Thoracic aorta (tissue), 2 donors: ENCODE data around the gene CRYBB1. TPM values are rescaled to one million over a fixed set of nuclear protein-coding genes. Genes with fewer than 3 reads are reported as not detected.

Experiments
- ATAC-seq: fragments of 150-250 bp; one replicate; pipeline ENCODE4 v1.8.0; 2017; ENCODE audit warnings: low read depth; ENCODE audit not compliant: insufficient number of reproducible peaks, low FRiP score
- DNase-seq: peaks from one replicate; pipeline ENCODE4 v3.0.0-alpha.2; 2020; ENCODE audit warnings: low spot score
- H3K27ac ChIP-seq, 2 donors: fragments of 200-600 bp; sonication (generic); 1 replicate in 1 of 2; 2 replicates in 1 of 2; pipeline ENCODE4 v1.5.1; 2016; ENCODE audit warnings: mild to moderate bottlenecking in 2 of 2, moderate library complexity in 2 of 2
- H3K27me3 ChIP-seq: fragments of 200-600 bp; sonication (generic); replicated peaks from 2 replicates; pipeline ENCODE4 v1.6.0; 2016; ENCODE audit warnings: mild to moderate bottlenecking; ENCODE audit not compliant: insufficient read depth
- H3K36me3 ChIP-seq: fragments of 200-600 bp; sonication (generic); one replicate; pipeline ENCODE4 v1.5.1; 2016
- H3K4me1 ChIP-seq, 2 donors: fragments of 200-600 bp; sonication (generic); 1 replicate in 1 of 2; 2 replicates in 1 of 2; pipeline versions ENCODE4 v1.5.1 to v1.6.0; 2016; ENCODE audit warnings: low read depth in 2 of 2, mild to moderate bottlenecking in 1 of 2; ENCODE audit not compliant: control insufficient read depth in 1 of 2
- H3K4me3 ChIP-seq: fragments of 200-600 bp; sonication (generic); 2 replicates; pipeline ENCODE4 v1.5.1; 2016; ENCODE audit warnings: mild to moderate bottlenecking
- H3K9me3 ChIP-seq: fragments of 200-600 bp; sonication (generic); 2 replicates; pipeline ENCODE4 v1.5.1; 2016
- CTCF ChIP-seq: fragments of 200-600 bp; sonication (generic); IDR thresholded peaks from one replicate; pipeline ENCODE4 v1.5.1; 2019; ENCODE audit warnings: antibody characterized with exemption
- total RNA-seq, 2 donors: library from RNA; depleted of rRNA; stranded (reverse); fragments of >200 nt; gene quantifications; one replicate each; pipeline versions ENCODE4 v1.1.0 to v1.2.3, GENCODE V29; 2016

CRYBB1 gene
- total RNA-seq, 2 donors from 2014 or later: 0.71 to 2.6 TPM

GRCh38 chr22:26612652-26613051, 5.2 kb downstream of the CRYBB1 start:
- ATAC-seq (no peak), DNase-seq (no peak)
- Histone ChIP-seq H3K4me1 (no peaks in the 10 kb centered on the region), H3K9me3 (no peaks in the 10 kb centered on the region), H3K27me3 (no peaks in the 10 kb centered on the region), H3K4me3 (no peak overlapping the region), H3K27ac (no peak overlapping the region), H3K36me3 (no peaks in the 10 kb centered on the region)
- no peak for TF ChIP-seq CTCF

- ATAC-seq (no peak), DNase-seq (no peak)
- no peaks in the 10 kb centered on the region for H3K36me3 ChIP-seq
- TF ChIP-seq CTCF: no peak
- no peaks in the 10 kb centered on the region for H3K27me3 ChIP-seq
- H3K4me3 ChIP-seq: no peak overlapping the region
- no peak overlapping the region for H3K27ac ChIP-seq
- H3K9me3 ChIP-seq: no peaks in the 10 kb centered on the region
- no peaks in the 10 kb centered on the region for H3K4me1 ChIP-seq
These were observed 6.8 kb downstream of the CRYBB1 start for GRCh38 chr22:26610996-26611395.

GRCh38 chr22:26610072-26610958, 7.5 kb downstream of the CRYBB1 start:
- Histone ChIP-seq H3K27me3 (no peaks in the 10 kb centered on the region), H3K9me3 (no peaks in the 10 kb centered on the region), H3K36me3 (no peaks in the 10 kb centered on the region), H3K27ac (no peak overlapping the region), H3K4me3 (no peak overlapping the region), H3K4me1 (no peaks in the 10 kb centered on the region)
- DNase-seq (no peak), ATAC-seq (no peak)
- no peak for TF ChIP-seq CTCF

GRCh38 chr22:26609287-26609686, 8.5 kb downstream of the CRYBB1 start:
- ATAC-seq: no peak
- Histone ChIP-seq H3K36me3 (no peaks in the 10 kb centered on the region), H3K27ac (no peak overlapping the region), H3K4me1 (no peaks in the 10 kb centered on the region), H3K27me3 (no peaks in the 10 kb centered on the region), H3K9me3 (no peaks in the 10 kb centered on the region), H3K4me3 (no peak overlapping the region)
- TF ChIP-seq CTCF: no peak
- no peak for DNase-seq

GRCh38 chr22:26608129-26608528, 9.7 kb downstream of the CRYBB1 start:
- TF ChIP-seq CTCF: no peak
- Histone ChIP-seq H3K4me3 (no peak overlapping the region), H3K36me3 (no peaks in the 10 kb centered on the region), H3K9me3 (no peaks in the 10 kb centered on the region), H3K27me3 (no peaks in the 10 kb centered on the region), H3K4me1 (no peaks in the 10 kb centered on the region), H3K27ac (no peak overlapping the region)
- ATAC-seq (no peak), DNase-seq (no peak)
